ENCODE data around the gene NFKBIB. TPM values are rescaled to one million over a fixed set of nuclear protein-coding genes. Genes with fewer than 3 reads are reported as not detected.

The NFKBIB gene
- total RNA-seq, 1 experiment from 2014 or later = 45.4 TPM

DNA sequence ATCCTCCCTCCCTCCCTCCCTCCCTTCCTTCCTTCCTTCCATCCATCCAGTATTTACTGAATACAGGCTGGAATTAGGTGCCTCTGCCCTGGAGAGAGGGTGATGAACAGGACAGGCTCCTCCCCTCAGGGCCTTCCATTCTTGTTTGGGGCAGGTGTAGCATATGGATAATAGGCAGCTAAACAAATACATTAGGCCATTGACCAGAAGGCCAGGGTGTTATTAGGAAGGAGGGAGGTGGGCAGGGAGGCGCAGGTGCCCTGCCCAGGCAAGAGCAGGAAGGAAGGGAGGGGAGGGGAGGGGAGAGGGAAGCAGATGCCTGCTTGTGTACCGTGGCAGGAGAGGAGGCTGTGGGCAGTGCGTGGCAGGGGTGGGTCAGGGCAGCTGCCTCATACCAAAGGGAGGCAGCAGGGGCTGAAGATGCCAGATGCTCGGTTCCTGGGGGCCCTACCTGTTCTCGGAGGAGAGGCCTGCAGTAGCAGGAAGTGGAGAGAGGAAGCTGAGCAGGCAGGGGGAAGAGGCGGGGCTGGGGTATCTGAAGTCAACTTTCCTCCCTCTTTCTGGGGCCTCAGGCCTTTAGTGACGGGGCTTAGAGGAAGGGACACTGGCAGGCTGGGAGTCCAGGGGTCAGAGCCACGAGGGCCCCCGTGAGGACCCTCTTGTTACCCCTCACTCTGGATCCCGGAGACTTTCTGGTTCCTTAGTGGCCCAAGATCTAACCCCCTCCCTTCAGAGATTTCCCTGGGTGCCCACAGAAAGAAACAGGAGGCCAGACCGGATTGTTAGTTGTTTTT, 21.8 kb upstream of the NFKBIB start, which contains the start of gene RINL:
Gene RINL, minus strand, starts transcription at position 495 of the 794 bp plus-strand sequence. CDS start 1,533 bp downstream, outside the sequence.
- H3K4me1 Mint-ChIP-seq (ENCODE audit: insufficient read depth, unreplicated experiment) = peaks cover 9% of the 10 kb centered on the region
- ChIA-PET CTCF (interaction anchor here (0.6 to 1.6 kb wide), 4 partner anchors 9 to 363 kb away, joined by 3 to 12 read pairs (median 3); no protein-coding TSS in a partner anchor), POLR2A (interaction anchor here (0.7 to 1.3 kb wide), 3 partner anchors 15 to 103 kb away, joined by 3 to 5 read pairs (median 3); no protein-coding TSS in a partner anchor)
- TF ChIP-seq, protein P1, sequence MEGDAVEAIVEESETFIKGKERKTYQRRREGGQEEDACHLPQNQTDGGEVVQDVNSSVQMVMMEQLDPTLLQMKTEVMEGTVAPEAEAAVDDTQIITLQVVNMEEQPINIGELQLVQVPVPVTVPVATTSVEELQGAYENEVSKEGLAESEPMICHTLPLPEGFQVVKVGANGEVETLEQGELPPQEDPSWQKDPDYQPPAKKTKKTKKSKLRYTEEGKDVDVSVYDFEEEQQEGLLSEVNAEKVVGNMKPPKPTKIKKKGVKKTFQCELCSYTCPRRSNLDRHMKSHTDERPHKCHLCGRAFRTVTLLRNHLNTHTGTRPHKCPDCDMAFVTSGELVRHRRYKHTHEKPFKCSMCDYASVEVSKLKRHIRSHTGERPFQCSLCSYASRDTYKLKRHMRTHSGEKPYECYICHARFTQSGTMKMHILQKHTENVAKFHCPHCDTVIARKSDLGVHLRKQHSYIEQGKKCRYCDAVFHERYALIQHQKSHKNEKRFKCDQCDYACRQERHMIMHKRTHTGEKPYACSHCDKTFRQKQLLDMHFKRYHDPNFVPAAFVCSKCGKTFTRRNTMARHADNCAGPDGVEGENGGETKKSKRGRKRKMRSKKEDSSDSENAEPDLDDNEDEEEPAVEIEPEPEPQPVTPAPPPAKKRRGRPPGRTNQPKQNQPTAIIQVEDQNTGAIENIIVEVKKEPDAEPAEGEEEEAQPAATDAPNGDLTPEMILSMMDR (IDR thresholded peaks at IDR 0.05; ENCODE audit: unreplicated experiment) = no peak
- peaks cover 2% of the 10 kb centered on the region for H3K36me3 Mint-ChIP-seq (ENCODE audit: insufficient read depth, unreplicated experiment)
- no peak for DNase-seq (ENCODE audit: unreplicated experiment)
- no peak within 1 kb of the TSS for H3K4me3 Mint-ChIP-seq (ENCODE audit: unreplicated experiment)
- BruUV-seq (replicated peaks) = no TSS peak
- intact Hi-C loops (cut with micrococcal nuclease) = no loop called here
- no peaks in the 10 kb centered on the region for H3K27me3 Mint-ChIP-seq (ENCODE audit: insufficient read depth, unreplicated experiment)
- peak within 1 kb of the TSS; percentile 42 for H3K27ac Mint-ChIP-seq (ENCODE audit: low read depth, unreplicated experiment)
- no peaks in the 10 kb centered on the region for H3K9me3 Mint-ChIP-seq (ENCODE audit: unreplicated experiment)

DNA sequence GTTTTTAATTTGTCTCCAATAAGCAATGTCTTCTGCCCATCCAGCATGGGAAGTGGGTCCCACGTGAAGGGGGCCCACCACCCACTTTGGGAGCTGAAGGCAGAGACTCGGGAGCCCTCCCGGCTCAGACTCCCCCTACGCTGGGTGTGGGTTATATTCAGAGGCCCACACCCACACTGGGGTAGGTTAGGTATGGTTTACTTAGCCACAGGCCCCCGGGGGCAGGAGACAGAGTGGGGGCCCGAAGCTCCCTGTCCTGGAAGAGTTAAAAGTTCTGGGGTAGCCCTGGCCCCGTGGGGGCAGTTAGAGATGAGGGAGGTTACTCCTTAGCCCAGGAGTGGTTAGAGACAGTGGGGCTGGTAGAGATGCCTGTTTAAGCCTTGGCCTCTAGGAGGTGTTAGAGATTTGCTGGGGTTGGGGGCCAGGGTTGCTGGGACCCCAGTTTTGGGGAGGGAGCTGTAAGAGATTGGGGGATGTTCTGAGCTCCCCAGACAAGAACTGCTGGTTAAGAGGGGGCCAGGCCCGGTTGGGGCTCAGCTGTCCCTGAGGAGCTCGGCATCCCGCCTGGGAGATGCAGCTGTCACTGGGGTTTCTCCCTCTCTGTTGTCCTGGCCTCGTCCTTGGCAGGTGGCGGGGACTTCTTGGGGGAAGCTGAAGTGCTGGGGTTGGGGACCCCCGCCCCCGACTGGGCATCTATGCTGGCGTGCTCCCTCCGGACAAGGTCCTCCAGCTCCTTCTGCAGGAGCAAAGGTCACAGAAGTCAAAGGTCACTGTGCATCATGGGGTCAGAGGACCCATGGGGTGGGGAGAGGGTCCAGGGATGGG, 21.0 kb upstream of the NFKBIB start:
- no peak for DNase-seq (ENCODE audit: unreplicated experiment)
- no peaks in the 10 kb centered on the region for H3K9me3 Mint-ChIP-seq (ENCODE audit: unreplicated experiment)
- H3K27me3 Mint-ChIP-seq (ENCODE audit: insufficient read depth, unreplicated experiment) = no peaks in the 10 kb centered on the region
- intact Hi-C loops (cut with micrococcal nuclease) = no loop called here
- TF ChIP-seq, protein P1 (IDR thresholded peaks at IDR 0.05; ENCODE audit: unreplicated experiment) = no peak
- CTCF ChIA-PET = interaction anchor here (0.6 to 0.8 kb wide), 2 partner anchors 32 to 364 kb away, joined by 3 read pairs; no protein-coding TSS in a partner anchor
- H3K4me1 Mint-ChIP-seq (ENCODE audit: insufficient read depth, unreplicated experiment) = peaks cover 9% of the 10 kb centered on the region
- BruUV-seq (replicated peaks) = TSS peak; percentile 65
- POLR2A ChIA-PET = interaction anchor here (0.7 to 0.9 kb wide), 2 partner anchors 17 to 104 kb away, joined by 3 read pairs; no protein-coding TSS in a partner anchor
- no peak overlapping the region for H3K4me3 Mint-ChIP-seq (ENCODE audit: unreplicated experiment)
- H3K36me3 Mint-ChIP-seq (ENCODE audit: insufficient read depth, unreplicated experiment) = peaks cover 9% of the 10 kb centered on the region
- H3K27ac Mint-ChIP-seq (ENCODE audit: low read depth, unreplicated experiment) = peak overlapping the region; percentile 42

DNA sequence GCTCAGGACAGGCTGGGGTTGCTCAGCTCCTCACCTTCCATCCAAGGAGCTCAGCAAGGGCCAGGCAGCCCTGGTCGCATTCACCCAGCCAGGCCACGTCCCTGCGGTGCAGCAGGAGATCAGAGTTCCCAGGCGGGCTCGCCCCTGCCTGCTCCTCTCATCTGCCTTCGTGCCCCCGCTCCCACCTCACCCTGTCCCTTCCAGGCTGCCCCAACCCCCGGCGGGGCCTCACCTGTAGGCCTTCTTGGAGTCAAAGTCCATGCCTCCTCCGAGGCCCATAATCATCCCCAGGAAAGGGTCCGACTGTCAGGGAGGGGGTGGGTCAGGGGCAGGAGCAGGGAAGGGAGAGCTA, 20.4 kb upstream of the NFKBIB start:
- intact Hi-C loops (cut with micrococcal nuclease) = no loop called here
- TF ChIP-seq, protein P1 (IDR thresholded peaks at IDR 0.05; ENCODE audit: unreplicated experiment) = no peak
- H3K27ac Mint-ChIP-seq (ENCODE audit: low read depth, unreplicated experiment) = no peak overlapping the region
- CTCF ChIA-PET = interaction anchor here (0.8 kb wide), 1 partner anchor 33 kb away, joined by 3 read pairs; no protein-coding TSS in a partner anchor
- H3K4me1 Mint-ChIP-seq (ENCODE audit: insufficient read depth, unreplicated experiment) = peaks cover 9% of the 10 kb centered on the region
- H3K4me3 Mint-ChIP-seq (ENCODE audit: unreplicated experiment) = no peak overlapping the region
- no peaks in the 10 kb centered on the region for H3K9me3 Mint-ChIP-seq (ENCODE audit: unreplicated experiment)
- no peaks in the 10 kb centered on the region for H3K27me3 Mint-ChIP-seq (ENCODE audit: insufficient read depth, unreplicated experiment)
- no TSS peak for BruUV-seq (replicated peaks)
- peaks cover 9% of the 10 kb centered on the region for H3K36me3 Mint-ChIP-seq (ENCODE audit: insufficient read depth, unreplicated experiment)
- DNase-seq (ENCODE audit: unreplicated experiment) = no peak
- POLR2A ChIA-PET = interaction anchor here (0.9 kb wide), 1 partner anchor 17 kb away, joined by 3 read pairs; no protein-coding TSS in a partner anchor

Data from MCF 10A (cell line).